GM03348 (cell line): ENCODE measurements around the gene ZNF365.
A peak's percentile ranks its signal among the peaks of the same experiment; 100 is the strongest.
"Not testable (repeated sequence)": the region's sequence is repeated elsewhere in the genome, so short reads cannot be mapped to it uniquely, and the experiment has no call there.

Experiments used
- DNase-seq: peaks from one replicate; pipeline ENCODE4 v3.0.0; 2012; ENCODE audit warnings: low spot score

Gene ZNF365, protein sequence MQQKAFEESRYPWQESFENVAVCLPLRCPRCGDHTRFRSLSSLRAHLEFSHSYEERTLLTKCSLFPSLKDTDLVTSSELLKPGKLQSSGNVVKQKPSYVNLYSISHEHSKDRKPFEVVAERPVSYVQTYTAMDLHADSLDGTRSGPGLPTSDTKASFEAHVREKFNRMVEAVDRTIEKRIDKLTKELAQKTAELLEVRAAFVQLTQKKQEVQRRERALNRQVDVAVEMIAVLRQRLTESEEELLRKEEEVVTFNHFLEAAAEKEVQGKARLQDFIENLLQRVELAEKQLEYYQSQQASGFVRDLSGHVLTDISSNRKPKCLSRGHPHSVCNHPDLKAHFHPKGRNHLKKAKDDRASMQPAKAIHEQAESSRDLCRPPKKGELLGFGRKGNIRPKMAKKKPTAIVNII

GRCh38 chr10:62373995-62374861 is at the start of gene ZNF365:
Gene ZNF365 (plus strand): TSS chr10:62374369. CDS start chr10:62376194, 1,825 bp downstream.
- DNase-seq: peak; percentile 60

DNA sequence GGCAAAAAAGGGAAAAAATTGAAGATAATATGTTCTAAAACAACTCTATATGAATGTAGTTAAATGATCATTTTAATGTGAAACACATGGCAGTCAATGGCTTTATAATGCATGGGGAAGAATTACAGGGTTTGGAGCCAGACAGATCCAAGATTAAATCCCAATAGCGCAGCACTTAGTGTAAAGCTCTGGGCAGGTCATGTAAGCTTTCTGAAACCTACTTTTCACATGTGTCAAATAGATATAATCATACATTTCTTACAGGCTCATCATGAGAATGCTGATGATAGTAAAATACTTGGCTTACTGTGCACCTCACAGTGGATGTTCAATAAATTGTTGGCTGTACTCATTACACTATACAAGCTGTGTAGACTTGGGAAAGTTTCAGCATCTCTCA is 48.0 kb upstream of the ZNF365 start:
- no peak for DNase-seq

- DNase-seq: no peak
Observed at GRCh38 chr10:62327885-62328284, 46.3 kb upstream of the ZNF365 start.

GRCh38 chr10:62330213-62330612 is 44.0 kb upstream of the ZNF365 start:
- no peak for DNase-seq

GRCh38 chr10:62332406-62332805 is 41.8 kb upstream of the ZNF365 start:
- no peak for DNase-seq

DNA sequence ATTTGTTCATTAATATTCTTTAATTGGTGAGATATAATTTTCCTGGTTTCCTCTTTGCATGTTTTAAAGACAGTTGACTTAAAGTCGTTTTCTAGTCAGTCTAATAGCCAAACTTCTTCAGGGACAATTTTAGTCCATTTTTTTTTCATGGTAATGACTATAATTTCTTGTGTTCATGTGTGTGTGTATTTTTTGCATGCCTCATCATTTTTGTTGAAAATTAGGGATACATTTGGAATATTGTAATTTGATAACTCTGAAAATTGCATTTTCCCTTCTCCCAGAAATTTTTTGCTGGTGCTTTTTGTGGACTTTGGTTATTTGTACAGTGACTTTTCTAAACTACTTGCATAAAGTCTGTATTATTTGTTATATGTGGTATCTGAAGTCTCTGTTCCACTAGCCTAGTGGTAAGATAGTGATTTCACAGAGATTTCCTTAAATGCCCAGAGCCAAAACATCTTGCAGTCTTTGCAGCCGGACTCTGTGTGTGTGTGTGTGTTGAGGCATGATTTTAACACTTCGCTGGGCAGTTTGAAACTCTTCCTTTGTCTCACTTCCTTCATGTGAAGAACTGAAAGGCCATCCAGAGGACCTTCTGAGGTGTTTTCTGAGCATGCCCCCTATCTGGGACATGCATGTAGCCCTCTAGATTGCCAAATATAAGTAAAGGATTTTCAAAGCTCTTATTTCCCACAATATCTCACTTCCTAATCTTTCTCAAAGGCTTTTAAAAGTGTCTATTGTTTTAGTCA is 40.9 kb upstream of the ZNF365 start:
- no peak for DNase-seq

DNA sequence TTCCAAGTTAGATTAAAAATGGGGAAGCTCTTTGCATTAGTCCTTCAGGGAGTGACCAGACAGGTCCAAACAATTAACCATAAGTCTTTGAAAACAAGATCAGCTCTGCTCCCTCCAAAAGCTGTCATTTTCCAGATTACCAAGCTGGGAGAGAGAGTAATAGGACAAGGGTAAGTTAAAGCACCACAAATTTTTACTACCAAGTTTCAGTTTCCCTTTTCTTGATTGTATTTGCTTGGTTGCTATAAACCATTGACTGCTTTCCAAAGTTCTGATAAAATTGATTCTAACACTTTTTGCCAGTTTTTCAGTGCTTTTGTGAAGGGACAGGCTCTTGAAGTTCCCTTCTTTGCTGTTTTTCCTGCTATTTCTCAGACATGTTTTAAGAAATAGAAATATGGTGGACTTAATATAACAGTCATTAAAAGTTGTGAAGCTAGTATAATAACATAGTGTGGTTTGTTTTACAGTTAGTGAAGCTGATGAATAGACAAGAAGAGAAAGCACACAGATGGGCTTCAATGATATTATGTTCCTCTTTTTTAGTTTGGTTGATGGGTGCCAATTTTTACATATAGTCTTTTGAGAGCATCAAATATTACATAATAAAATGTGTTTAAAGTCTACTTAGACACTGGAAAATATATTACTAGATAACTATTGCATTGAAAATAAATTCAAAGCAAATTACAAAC is 40.0 kb upstream of the ZNF365 start:
- DNase-seq: no peak

DNA sequence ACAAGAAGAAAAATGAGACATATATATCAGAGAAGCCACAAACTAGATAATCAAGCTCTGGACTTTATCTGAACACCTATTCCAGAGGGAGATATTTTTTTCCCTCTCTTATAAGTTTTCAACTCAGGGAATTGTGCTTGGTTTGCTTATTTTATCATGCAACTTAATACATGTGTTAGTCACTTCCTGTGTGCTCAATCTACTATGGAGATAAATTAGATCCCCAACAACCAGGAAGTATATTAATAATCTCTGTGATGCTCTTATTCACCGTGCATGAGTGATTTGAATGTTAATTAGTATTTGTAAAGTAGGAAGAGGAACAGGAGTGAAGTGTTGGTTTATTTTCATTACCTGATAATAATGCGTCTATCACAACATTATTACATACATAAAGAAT is 38.8 kb upstream of the ZNF365 start:
- no peak for DNase-seq

GRCh38 chr10:62336404-62336803 is 37.8 kb upstream of the ZNF365 start:
- no peak for DNase-seq

GRCh38 chr10:62341419-62341818 is 32.8 kb upstream of the ZNF365 start:
- no peak for DNase-seq

DNA sequence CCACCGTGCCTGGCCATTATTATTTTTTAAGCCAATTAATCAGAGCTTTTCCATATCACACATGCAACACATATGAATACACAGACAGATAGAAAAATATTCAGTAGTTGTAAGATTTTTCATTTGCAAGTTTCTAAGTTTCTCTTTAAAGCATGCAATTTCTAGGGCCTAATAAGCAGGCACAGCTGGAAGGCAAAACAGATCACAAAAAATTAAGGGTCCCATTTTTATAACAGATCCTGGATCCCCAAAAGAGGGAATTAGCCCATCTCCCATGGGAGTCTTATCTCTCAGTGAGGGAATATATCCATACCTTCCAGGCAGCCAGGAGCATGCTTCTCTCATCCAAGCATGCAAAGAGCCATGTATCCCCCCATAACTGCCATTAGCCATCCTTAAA is 31.2 kb upstream of the ZNF365 start:
- no peak for DNase-seq

DNA sequence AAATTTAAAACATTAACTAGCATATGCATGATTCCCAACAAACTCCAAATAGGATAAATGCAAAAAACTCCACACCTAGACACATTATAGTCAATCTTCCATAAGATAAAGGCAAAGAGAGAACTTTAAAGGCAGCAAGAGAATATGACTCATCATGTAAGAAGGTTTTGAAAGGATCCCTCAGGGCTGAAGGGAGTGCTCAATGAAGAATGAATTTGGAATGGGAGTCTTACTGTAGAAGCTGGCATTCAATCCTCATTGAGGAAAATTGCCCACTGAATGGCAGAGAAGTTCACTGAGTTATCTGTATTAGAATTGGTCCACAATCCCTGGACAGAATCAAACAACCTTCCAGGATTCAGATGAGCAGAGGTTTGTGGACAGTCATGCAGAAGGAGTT is 26.1 kb upstream of the ZNF365 start:
- peak; percentile 2 for DNase-seq

DNA sequence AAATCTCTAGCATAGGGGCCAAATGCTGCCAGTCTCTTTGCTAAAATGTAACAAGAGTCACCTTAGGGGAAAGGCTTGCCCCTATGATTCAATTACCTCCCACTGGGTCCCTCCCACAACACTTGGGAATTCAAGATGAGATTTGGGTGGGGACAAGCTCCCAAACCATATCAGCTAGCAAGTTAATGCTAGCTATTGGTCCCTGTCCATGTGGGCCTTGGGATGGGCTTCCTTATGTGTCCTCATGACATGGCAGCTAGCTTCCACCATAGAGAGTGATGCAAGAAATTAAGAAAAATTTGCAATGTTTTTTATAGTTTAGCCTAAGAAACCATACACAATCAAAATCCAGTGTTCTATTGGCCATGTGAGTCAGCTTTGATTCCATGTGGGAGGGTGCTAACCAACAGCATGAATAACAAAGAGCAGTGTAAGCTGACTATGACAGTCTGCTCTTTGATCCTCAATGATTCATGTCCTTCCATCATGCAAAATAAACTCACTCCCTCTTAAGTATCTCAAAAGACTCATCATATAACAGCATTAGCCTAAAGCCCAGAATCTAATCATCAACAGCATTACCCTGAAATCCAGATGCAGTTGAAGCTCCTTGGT is 21.7 kb upstream of the ZNF365 start:
- peak; percentile 31 for DNase-seq

GRCh38 chr10:62354916-62355315 is 19.3 kb upstream of the ZNF365 start:
- DNase-seq: peak; percentile 55

DNA sequence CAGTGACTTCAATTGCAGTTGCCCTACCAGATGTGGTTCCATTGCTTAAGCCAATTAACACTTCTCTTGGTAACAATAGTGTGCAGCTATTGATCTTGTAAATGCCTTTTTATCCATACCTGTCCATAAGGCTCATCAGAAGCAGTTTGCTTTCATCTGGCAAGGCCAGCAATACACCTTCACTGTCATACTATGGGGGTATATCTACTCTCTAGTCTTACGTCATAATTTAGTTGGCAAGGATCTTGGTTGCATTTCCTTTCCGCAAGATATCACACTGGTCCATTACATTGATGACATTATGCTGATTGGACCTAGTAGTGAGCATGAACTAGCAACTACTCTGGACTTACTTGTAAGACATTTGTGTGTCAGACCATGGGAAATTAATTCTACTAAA is 17.7 kb upstream of the ZNF365 start:
- DNase-seq: no peak

DNA sequence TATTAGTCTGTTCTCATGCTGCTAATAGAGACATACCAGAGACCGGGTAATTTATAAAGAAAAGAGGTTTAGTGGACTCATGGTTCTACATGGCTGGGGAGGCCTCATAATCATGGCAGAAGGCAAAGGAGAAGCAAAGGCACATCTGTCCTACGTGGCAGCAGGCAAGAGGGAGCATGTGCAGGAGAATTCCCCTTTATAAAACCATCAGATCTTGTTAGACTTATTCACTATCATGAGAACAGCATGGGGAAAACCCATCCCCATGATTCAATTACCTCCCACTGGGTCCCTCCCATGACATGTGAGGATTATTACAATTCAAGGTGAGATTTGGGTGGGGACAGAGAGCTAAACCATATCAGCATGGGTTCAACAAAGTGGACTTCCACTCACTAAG is 16.0 kb upstream of the ZNF365 start:
- not testable (repeated sequence) for DNase-seq

- DNase-seq: no peak
Observed at GRCh38 chr10:62373639-62373994, 552 bp upstream of the ZNF365 start.

DNA sequence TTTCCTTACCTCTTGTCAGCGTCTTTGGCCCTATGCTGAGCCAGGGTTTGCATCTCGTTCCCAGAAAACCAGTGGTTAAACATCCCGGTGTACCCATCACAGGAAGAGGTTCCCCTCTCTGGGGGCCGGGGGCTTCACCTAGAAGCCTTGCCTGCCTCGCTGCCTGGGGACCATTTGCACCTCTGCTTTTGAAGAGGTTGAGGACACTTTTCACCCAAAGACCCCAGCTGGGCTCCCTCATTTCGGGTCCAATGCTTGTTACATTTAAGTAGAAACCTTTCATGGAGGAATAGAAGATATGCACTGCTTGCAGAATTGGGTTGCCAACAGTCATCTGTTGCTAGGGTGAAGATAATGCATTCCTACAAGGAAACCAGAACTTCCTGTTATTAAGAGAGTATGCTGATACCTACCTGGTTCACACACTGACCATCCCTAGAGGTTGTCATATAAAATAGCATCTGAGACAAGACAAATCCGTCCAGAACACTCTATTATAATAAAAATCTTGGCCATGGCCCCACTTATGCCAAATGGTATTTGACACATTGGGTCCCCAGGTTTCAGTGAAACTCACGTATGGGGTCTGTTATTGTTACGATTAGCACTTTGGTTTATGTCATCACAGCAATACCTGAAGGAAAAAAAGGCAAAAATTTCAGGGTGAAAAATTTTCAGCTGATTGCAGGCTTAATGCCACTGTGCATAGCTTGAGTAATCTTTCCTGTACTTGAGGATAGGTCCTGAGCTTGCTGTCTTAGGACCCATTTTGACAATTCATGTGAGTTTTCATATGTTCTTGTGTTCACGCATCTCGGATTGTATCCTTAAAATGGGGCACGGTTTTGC is 917 bp downstream of the ZNF365 start:
- DNase-seq: no peak

GRCh38 chr10:62376071-62377025 is 2.2 kb downstream of the ZNF365 start:
- DNase-seq: no peak
